ENCODE measurements around the gene ATP2A2. TPM values are rescaled to one million over a fixed set of nuclear protein-coding genes. Genes with fewer than 3 reads are reported as not detected.
A peak's percentile ranks its signal among the peaks of the same experiment; 100 is the strongest.

The ATP2A2 gene
- total and polyA plus RNA-seq, 2 of the 8 experiments (the other 6 are each of a cell fraction or from before 2014, with no cell fraction given): 86.1 to 271 TPM

- Histone ChIP-seq H3K56ac (replicated peaks; ENCODE audit: insufficient read length, low read depth, low read length) (no peak overlapping the region), H3K23ac (ENCODE audit: insufficient read length) (no peak overlapping the region), H3K79me2 (ENCODE audit: control insufficient read depth in 1 of 2, insufficient read depth in 2 of 2, low read length in 2 of 2) (peaks cover 35 to 76% of the 10 kb centered on the region in 2 experiments), H3K36me3 (ENCODE audit: control insufficient read depth in 2 of 4, insufficient read depth in 4 of 4, low read length in 3 of 4) (peaks cover 1 to 50% (median 9%) of the 10 kb centered on the region in 4 experiments; a peak in 5 of 8 replicates), H2BK15ac (ENCODE audit: low read length) (no peak overlapping the region), H4K91ac (replicated peaks; ENCODE audit: insufficient read length, low read length) (no peak overlapping the region), H3K27me3 (replicated peaks in 1 of 4; ENCODE audit: control insufficient read depth in 3 of 4, extremely low read depth in 1 of 4, insufficient read depth in 3 of 4, low read length in 3 of 4) (peaks cover 0 to 1% (median 0%) of the 10 kb centered on the region in 4 experiments; a peak in 1 of 7 replicates), H3K4me1 (replicated peaks in 1 of 4; ENCODE audit: control insufficient read depth in 3 of 4, insufficient read depth in 4 of 4, low read length in 3 of 4) (peaks cover 2 to 12% (median 6%) of the 10 kb centered on the region in 4 experiments; a peak in 5 of 7 replicates), H3K9me3 (ENCODE audit: insufficient read depth in 2 of 2, low read depth in 1 of 2, low read length in 1 of 2) (no peaks in the 10 kb centered on the region), H3K18ac (ENCODE audit: extremely low read depth, low read length) (no peak overlapping the region), H3K4me3 (ENCODE audit: extremely low read depth in 1 of 4, insufficient read depth in 2 of 4, low read depth in 3 of 4, low read length in 4 of 4) (peak overlapping the region in 1 of 4 experiments; percentile 91; a peak in 2 of 8 replicates), H4K8ac (ENCODE audit: extremely low read depth, insufficient read depth, low read length) (no peak overlapping the region), H2BK120ac (replicated peaks; ENCODE audit: low read depth, low read length) (no peak overlapping the region), H4K5ac (ENCODE audit: insufficient read length, low read depth, low read length) (no peak overlapping the region), H3K27ac (ENCODE audit: low read depth, low read length) (no peak overlapping the region), H3K9ac (replicated peaks in 1 of 4; ENCODE audit: extremely low read depth in 1 of 4, low read depth in 3 of 4, low read length in 3 of 4) (no peak overlapping the region), H2BK12ac (ENCODE audit: low read depth, low read length) (no peak overlapping the region), H3K4ac (replicated peaks; ENCODE audit: insufficient read length, low read depth, low read length) (no peak overlapping the region), H3K14ac (ENCODE audit: insufficient read length) (no peak overlapping the region), H4K20me1 (replicated peaks in 1 of 2; ENCODE audit: control insufficient read depth in 1 of 2, insufficient read depth in 2 of 2, low read length in 2 of 2) (peaks cover 16 to 25% of the 10 kb centered on the region in 2 experiments), H3K23me2 (ENCODE audit: low read depth, low read length) (peaks cover 13% of the 10 kb centered on the region), H3K79me1 (ENCODE audit: low read depth, low read length) (no peaks in the 10 kb centered on the region; the same call in 1 of the 2 replicates), H2AFZ (ENCODE audit: low read length) (no peak overlapping the region), H2BK20ac (ENCODE audit: low read length) (no peak overlapping the region), H3K4me2 (ENCODE audit: insufficient read depth in 1 of 2, low read depth in 2 of 2, low read length in 2 of 2) (peak overlapping the region; percentile 71 to 74; a peak in 3 of 4 replicates), H2AK5ac (ENCODE audit: low read depth, low read length) (no peak overlapping the region), H2BK5ac (ENCODE audit: low read depth, low read length) (no peak overlapping the region)
- ChIA-PET CTCF (ENCODE audit: partially characterized antibody) (no interaction called here), POLR2A (ENCODE audit: partially characterized antibody) (interaction anchor here (0.9 to 4.2 kb wide), 13 partner anchors 12 to 180 kb away, joined by 3 to 32 read pairs (median 3); no protein-coding TSS in a partner anchor)
- no peak for FAIRE-seq
- no peak for DNase-seq (ENCODE audit: low read depth in 1 of 2, low spot score in 2 of 2)
- TF ChIP-seq BACH1 (IDR thresholded peaks at IDR 0.05; ENCODE audit: low read length) (no peak), POLR2A (IDR thresholded peaks at IDR 0.05; ENCODE audit: control extremely low read depth in 1 of 2, low read depth in 2 of 2, low read length in 2 of 2) (no peak), SRF (IDR thresholded peaks at IDR 0.05; ENCODE audit: low read depth, low read length) (no peak), JUN (IDR thresholded peaks at IDR 0.05; ENCODE audit: low read depth, low read length) (no peak), BRCA1 (IDR thresholded peaks at IDR 0.05; ENCODE audit: low read depth, low read length) (no peak), RXRA (IDR thresholded peaks at IDR 0.05; ENCODE audit: insufficient read depth, low read depth, low read length) (no peak), SIX5 (IDR thresholded peaks at IDR 0.05; ENCODE audit: low read depth, low read length) (no peak), SIRT6 (IDR thresholded peaks at IDR 0.05; ENCODE audit: low read length) (no peak), CBX8 (IDR thresholded peaks at IDR 0.05; ENCODE audit: borderline replicate concordance, low read depth, low read length) (no peak), RNF2 (IDR thresholded peaks at IDR 0.05; ENCODE audit: borderline replicate concordance, low read depth, low read length, missing control alignments, poor library complexity, severe bottlenecking) (no peak), TEAD4 (IDR thresholded peaks at IDR 0.05; ENCODE audit: low read depth, low read length) (no peak), POU5F1 (IDR thresholded peaks at IDR 0.05; ENCODE audit: low read depth, low read length) (no peak), TBP (IDR thresholded peaks at IDR 0.05; ENCODE audit: low read depth, low read length) (no peak), GABPA (IDR thresholded peaks at IDR 0.05; ENCODE audit: borderline replicate concordance, insufficient read depth, low read length) (no peak), CBX5 (IDR thresholded peaks at IDR 0.05; ENCODE audit: low read depth, low read length) (no peak), CREB1 (IDR thresholded peaks at IDR 0.05) (no peak)
These were observed 3.5 kb downstream of the ATP2A2 start for GRCh38 chr12:110284597-110284996.
